ENCODE results near the gene CELSR2.
A peak's percentile ranks its signal among the peaks of the same experiment; 100 is the strongest.
"Not testable (repeated sequence)": the region's sequence is repeated elsewhere in the genome, so short reads cannot be mapped to it uniquely, and the experiment has no call there.

The CELSR2 gene

DNA sequence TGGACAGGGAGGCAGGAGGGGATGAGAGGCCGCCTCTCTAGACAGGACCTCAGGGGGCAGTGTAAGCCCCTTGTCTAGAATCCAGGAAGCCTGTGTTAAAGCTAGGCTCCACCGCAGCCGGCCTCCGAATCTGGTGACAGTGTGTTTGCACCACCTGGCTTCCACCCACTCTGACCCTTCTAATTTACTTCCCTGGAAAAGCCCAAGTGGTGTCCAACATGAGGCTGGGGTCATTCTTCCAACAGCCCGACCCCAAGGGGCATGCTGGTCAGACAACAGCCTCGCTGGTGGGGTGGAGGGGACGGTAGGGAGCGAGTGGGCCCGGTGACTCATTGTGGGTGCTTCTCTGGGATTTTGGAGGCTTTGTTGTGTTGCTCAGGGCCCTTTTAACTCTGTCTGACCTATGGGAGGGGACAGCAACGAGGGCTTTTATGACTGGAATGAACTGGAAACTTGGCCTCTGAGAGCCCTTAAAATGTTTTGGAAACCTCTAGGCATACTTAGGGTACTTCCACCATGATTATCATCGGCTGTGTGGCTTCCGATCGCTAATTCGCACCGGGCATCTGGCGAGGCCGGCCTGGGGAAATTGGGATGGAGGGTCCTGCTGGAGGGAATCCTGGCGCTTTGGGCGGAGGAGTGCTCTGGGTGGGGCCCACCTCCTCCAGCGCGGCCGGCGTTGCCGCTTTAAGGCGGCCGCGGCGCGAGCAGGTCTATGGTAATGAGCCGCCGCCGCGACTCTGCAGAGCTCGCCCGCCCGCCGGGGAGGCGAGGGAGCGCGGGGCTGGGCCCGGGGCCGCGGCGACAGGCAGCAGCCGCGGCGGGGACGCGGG is at the start of gene CELSR2:
CELSR2 (plus strand) TSS at position 743 of the 833 bp plus-strand sequence. CDS start 541 bp downstream, outside the sequence.
- DNase-seq, result peak; percentile 48

DNA sequence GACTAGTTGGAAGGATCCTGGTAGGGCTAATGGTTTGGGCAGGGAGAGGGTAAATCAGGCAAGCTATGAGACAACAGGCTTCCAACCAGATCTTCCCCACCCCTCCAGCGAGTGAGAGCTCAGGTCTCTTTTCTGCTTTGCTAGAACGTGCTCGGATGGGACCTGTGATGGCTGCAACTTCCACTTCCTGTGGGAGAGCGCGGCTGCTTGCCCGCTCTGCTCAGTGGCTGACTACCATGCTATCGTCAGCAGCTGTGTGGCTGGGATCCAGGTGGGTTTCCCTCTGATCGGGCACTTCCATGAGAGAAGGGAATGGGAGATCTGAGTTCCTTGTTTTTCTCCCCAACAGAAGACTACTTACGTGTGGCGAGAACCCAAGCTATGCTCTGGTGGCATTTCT is 49.6 kb upstream of the CELSR2 start:
- DNase-seq, result no peak

GRCh38 chr1:109201123-109201703 is 48.1 kb upstream of the CELSR2 start:
- DNase-seq, result peak; percentile 36

GRCh38 chr1:109204484-109204883 is 44.9 kb upstream of the CELSR2 start:
- no peak for DNase-seq

DNA sequence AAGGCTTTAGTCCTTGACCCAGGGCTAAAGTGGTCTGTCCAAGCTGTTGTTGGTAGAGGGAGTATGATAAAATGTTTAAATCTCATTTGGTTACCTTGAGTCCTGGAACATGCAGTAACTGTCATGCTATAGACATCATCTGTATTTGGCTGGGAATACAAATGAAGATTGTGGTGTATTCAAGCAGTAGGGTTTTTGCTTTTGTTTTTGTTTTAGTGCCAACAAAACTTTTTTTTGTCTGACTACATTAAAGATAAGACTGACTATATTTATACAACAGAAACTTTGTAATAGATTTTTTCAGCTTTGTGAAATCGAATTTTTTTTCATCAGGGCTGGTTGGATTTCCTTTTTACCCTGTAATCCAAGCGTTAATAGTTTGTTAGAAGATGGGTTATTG is 43.0 kb upstream of the CELSR2 start:
- no peak for DNase-seq

GRCh38 chr1:109207467-109208103 is 41.8 kb upstream of the CELSR2 start:
- no peak for DNase-seq

DNA sequence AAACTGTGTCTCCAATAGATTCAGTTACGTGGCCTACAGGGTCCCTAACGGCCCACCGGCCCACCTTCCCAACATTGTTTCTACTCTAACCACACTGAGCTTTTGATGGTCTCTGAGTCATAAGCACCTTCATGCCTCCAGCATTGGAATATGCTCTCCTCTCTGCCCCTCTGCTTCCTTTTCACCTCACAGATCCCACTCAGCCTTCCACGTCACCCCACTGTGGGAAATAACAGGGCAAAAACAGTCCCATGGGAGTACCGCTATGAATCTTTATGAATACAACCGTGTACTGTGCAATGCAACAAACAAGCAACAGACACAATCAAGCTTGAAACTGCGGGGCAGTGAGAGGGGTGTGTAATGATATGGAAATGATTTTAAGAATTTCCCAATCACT is 40.9 kb upstream of the CELSR2 start:
- no peak for DNase-seq

- DNase-seq, result no peak
Measured at GRCh38 chr1:109208836-109209463, 40.4 kb upstream of the CELSR2 start.

DNA sequence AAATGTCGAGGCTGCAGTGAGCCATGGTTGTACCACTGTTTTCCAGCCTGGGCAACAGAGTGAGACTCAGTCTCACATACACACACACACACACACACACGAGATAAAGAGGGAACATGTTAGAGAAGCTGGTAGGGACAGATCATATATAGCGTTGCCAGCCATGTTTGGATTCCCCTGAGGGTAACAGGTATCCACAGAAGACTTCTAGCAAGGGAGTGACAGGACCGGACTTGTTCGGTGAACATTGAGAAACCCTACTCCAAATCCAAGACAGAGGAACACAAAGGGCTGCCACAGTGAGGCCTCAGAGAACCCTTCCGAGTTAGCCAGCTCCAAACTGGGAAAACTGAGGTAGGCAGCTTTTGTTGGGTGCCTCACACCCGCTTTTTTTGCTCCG is 39.3 kb upstream of the CELSR2 start:
- DNase-seq, result no peak

GRCh38 chr1:109213345-109213823 is 36.0 kb upstream of the CELSR2 start:
- no peak for DNase-seq

- DNase-seq, result peak; percentile 82
Measured at GRCh38 chr1:109213824-109214693, 35.3 kb upstream of the CELSR2 start, which contains the start of gene SARS1. SARS1 (plus strand) TSS chr1:109213918; CDS start chr1:109213993, 75 bp downstream.

DNA sequence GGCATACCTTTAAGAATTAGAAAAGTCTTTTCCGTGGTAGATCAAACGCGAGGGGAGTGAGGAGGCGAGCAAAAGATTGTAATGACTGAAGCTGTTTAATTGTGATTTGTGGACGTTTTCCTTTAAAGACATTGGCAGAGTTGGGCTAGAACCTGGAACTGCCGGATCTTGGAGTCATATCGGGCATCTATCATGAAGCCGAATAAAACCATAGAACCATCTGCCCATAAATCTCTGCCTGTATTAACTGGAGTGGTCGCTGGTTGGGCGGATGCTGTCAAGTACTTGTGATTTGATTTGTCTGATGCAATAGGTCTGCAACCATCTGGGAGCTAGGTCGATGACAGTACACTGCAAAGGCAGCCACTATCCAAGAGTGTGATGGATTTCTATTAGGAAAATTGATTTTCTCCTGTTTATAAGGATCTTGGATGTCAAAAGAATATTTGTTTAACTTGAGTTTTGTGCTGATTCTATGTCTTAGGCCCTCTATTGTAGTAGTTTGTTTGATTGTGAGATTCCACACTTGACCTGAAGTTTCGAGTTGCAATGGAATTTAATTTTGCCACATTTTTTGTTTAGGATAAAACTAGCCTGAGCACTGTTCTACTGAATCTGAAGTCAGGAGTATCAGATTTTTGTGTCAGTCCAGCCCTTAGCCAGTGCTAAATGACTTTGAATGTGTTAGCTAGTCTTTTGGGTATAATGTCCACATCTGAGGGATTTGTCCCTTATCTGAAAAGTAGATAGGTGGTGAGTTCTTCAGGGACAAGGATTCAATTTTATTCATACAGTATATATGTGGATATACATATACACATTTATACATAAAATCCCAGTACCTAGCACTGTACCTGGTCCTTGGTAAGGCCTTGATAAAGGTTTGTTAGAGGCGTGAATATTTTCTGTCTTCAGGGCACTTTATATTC is 34.4 kb upstream of the CELSR2 start:
- peak; percentile 27 for DNase-seq

DNA sequence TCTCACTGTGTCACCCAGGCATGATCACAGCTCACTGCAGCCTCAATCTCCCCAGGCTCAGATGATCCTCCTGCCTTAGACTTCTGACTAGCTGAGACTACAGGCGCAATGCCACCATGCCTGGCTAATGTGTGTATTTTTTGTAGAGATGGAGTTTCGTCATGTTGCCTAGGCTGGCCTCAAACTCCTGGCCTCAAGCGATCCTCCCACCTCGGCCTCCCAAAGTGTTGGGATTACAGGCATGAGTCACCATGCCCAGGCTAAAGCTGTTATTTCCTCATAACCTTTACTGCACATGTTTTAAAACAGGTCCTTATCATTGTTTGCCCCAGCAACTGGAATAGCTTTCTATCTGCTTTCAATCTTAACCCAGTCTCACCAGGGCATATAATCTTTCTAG is 32.7 kb upstream of the CELSR2 start:
- DNase-seq, result no peak

GRCh38 chr1:109218516-109218915 is 30.8 kb upstream of the CELSR2 start:
- DNase-seq, result no peak

DNA sequence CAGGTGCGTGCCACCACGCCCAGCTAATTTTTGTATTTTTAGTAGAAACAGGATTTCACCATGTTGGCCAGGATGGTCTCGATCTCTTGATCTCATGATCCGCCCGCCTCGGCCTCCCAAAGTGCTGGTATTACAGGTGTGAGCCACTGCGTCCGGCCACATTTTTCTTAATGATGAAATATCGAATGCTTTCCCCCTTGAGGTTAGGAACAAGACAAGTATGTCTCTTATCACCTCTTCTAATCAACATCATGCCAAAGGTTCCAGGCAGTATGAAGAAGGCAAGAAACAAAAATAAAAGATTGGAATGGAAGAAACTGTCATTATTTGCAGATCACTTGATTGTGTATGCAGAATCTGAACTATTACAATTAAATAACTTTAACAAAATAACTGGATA is 28.1 kb upstream of the CELSR2 start:
- DNase-seq, result not testable (repeated sequence)

- DNase-seq, result no peak
Measured at GRCh38 chr1:109225308-109225707, 24.0 kb upstream of the CELSR2 start.

DNA sequence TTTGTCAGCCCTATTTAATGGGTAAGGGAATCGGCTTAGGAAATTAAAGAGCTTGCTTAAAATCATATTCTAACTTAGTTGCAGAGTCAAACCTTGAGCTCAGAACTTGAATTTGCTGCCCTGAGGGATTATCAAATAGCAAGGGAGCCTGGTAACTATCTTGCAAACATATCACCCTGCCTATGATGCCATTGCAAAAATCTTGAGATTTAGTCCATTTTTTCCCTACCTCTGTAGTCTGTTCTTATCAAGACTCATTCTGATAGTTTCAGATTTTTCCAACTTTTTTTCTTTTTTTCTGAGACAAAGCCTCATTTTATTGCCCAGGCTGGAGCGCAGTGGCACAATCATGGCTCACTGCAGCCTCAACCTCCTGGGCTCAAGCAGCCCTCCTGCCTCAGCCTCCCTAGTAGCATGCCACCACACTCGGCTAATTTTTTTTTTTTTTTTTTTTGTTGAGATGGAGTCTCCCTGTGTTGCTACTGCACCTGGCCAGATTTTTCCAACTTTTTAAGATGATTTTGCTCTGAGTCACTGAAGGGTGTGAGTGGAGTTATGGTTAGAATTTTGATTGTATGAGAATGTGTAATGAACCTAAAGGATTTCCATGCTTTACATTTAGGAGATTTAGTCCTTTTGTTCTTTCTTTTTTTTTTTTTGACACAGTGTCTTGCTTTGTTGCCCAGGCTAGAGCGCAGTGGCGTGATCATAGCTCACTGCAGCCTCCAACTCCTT is 23.5 kb upstream of the CELSR2 start:
- no peak for DNase-seq

DNA sequence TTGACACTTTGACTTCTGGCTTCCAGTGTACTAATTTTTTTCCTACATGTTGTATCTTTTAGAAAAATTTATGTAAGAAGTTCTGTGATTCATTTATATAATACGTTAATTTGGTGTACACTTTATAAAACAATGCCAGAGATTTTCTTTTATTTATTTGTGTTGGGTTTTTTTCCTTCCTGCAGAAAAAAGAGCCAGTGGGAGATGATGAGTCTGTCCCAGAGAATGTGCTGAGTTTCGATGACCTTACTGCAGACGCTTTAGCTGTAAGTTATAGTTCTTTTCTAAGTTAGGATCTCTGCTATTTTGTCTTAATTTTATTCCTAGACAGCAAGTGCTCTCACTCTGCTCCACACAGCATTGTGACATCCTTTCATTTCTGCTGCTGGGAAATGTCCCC is 21.2 kb upstream of the CELSR2 start:
- no peak for DNase-seq

GRCh38 chr1:109229531-109230127 is 19.7 kb upstream of the CELSR2 start:
- no peak for DNase-seq

DNA sequence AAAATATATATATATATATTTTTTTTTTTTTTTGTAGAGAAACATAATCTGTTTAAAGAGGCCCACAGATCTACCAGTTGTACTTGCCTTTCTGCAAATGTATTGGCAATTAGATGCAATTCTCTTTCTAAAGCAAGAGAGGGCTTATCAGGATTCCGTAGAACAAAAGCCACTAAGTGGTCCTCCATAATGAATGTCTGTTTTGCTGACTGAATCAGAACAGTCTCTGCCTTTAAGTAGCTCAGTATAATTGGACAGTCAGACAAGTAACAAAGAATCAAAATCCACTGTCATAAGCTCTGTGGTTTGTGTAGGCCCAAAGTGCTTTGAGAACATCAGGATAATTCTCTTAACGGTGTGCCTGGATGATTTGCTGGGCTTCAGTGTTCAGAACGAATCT is 18.3 kb upstream of the CELSR2 start:
- DNase-seq, result no peak

Data from CD4-positive, alpha-beta T cell treated with Interleukin-4 for 4 hours (primary cell).